Measurements from ENCODE around the gene MSH3.
"Not testable (repeated sequence)": the region's sequence is repeated elsewhere in the genome, so short reads cannot be mapped to it uniquely, and the experiment has no call there.

The MSH3 gene

GRCh38 chr5:80797428-80798024 is 143.1 kb downstream of the MSH3 start:
- no peak for DNase-seq (ENCODE audit: low spot score)

- DNase-seq (ENCODE audit: low spot score) = no peak
These were observed 143.7 kb downstream of the MSH3 start for GRCh38 chr5:80798166-80798565.

GRCh38 chr5:80798633-80799032 is 144.2 kb downstream of the MSH3 start:
- no peak for DNase-seq (ENCODE audit: low spot score)

GRCh38 chr5:80799041-80799440 is 144.6 kb downstream of the MSH3 start:
- DNase-seq (ENCODE audit: low spot score) = no peak

GRCh38 chr5:80799573-80799972 is 145.1 kb downstream of the MSH3 start:
- no peak for DNase-seq (ENCODE audit: low spot score)

GRCh38 chr5:80804332-80804731 is 149.9 kb downstream of the MSH3 start:
- no peak for DNase-seq (ENCODE audit: low spot score)

- no peak for DNase-seq (ENCODE audit: low spot score)
These were observed 150.6 kb downstream of the MSH3 start for GRCh38 chr5:80805038-80805437.

- no peak for DNase-seq (ENCODE audit: low spot score)
These were observed 152.5 kb downstream of the MSH3 start for GRCh38 chr5:80806929-80807328.

GRCh38 chr5:80809451-80809850 is 155.0 kb downstream of the MSH3 start:
- DNase-seq (ENCODE audit: low spot score) = no peak

- no peak for DNase-seq (ENCODE audit: low spot score)
These were observed 156.0 kb downstream of the MSH3 start for GRCh38 chr5:80810425-80810824.

- no peak for DNase-seq (ENCODE audit: low spot score)
These were observed 162.1 kb downstream of the MSH3 start for GRCh38 chr5:80816590-80816989.

GRCh38 chr5:80820685-80821084 is 166.2 kb downstream of the MSH3 start:
- no peak for DNase-seq (ENCODE audit: low spot score)

- no peak for DNase-seq (ENCODE audit: low spot score)
These were observed 168.2 kb downstream of the MSH3 start for GRCh38 chr5:80822640-80823039.

- DNase-seq (ENCODE audit: low spot score) = not testable (repeated sequence)
These were observed 169.7 kb downstream of the MSH3 start for GRCh38 chr5:80824159-80824558.

GRCh38 chr5:80825786-80826460 is 171.5 kb downstream of the MSH3 start:
- DNase-seq (ENCODE audit: low spot score) = peak; percentile 5

- DNase-seq (ENCODE audit: low spot score) = no peak
These were observed 180.3 kb downstream of the MSH3 start for GRCh38 chr5:80834710-80835109.

- no peak for DNase-seq (ENCODE audit: low spot score)
These were observed 180.7 kb downstream of the MSH3 start for GRCh38 chr5:80835128-80835527.

- no peak for DNase-seq (ENCODE audit: low spot score)
These were observed 183.2 kb downstream of the MSH3 start for GRCh38 chr5:80837679-80838078.

- not testable (repeated sequence) for DNase-seq (ENCODE audit: low spot score)
These were observed 186.8 kb downstream of the MSH3 start for GRCh38 chr5:80841026-80841797.

- not testable (repeated sequence) for DNase-seq (ENCODE audit: low spot score)
These were observed 192.0 kb downstream of the MSH3 start for GRCh38 chr5:80846422-80846821.

GRCh38 chr5:80850168-80850567 is 195.7 kb downstream of the MSH3 start:
- not testable (repeated sequence) for DNase-seq (ENCODE audit: low spot score)

- DNase-seq (ENCODE audit: low spot score) = no peak
These were observed 198.1 kb downstream of the MSH3 start for GRCh38 chr5:80852331-80853245.

Data from Ammon's horn (tissue), 1 donor.